ENCODE measurements around the gene SOBP.

Gene SOBP

DNA sequence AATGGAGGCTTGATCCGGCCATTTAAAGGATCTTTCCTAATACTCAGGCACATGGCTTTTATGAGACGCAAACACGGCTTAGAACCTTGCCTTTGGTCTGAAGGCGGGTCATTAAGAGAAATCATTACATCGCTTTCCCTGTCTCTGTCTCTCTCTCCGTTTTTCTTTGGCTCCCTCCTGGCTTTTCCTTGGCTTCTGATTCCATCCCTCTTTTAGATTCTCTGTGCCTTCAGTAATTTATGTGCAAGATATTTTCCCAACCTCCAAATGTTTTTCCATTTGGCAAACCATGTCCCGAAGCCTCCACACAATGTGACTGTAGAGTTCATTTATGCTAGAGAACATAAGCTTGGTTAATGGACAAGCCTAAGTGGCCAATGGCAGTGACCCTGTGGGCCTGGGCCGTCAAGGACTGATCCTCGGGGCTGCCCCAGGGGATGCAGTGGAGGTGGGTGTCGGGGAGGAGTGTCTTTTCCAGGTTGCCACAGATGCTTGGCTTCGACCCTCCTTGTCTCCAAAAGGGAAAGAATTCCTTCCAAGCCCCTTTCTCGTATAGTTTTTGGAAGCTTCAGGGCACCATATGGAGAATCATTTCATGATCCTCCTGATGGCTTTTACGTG is 177.2 kb downstream of the SOBP start:
- DNase-seq, result no peak

DNA sequence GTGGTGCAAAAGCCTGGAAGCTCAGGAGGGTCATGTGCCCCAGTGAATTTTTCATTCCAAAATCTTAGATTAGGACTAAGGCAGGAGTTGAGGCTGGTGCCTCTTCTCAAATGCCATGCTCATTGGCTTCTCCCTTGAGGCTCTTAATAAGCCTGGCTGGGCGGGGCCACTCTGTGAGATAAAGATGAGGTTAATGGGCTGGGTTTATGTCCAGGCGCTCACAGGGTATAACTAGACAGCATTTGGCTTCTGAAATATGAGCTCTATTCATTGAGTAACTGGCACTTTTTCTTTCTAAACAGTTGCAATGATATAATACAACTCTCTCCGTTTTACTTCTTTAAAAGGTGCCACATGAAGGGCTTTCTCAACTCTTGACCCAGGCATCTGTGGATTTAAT is 177.9 kb downstream of the SOBP start:
- DNase-seq, result no peak

DNA sequence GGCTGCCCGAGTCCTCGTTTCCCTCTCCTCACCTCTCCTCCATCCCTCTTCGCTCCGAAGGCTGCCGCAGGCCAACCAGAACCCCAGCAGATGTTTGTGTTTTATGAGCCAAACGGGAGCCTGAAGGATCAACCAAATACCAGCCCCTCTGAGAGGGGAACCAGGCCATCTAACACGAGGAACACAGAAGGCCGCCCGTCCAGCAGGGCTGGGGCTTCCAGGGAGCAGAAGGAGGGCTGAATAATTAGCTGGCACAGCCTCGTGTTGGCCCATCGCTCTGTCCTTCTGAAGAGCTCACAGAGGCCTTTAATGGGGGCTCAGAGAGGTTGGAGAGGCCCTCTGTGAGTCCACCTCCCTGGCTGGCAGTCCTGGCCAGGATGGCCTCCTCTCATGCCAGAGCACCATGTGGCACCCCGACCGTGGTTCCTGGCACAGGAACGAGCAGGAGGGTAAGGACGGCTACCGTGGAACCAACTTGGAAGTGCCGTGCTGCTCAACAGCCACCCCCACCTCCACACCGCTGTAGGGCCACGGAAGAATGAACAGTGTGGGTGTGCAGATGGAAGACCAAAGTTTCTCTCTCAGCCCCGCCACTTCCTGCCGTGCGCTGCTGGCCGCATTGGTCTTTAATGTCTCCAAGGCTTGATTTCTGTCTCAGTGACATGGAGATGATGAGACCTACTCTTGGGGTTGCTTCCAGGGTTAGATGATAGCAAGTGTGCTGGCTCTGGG is 179.0 kb downstream of the SOBP start:
- DNase-seq, result no peak

DNA sequence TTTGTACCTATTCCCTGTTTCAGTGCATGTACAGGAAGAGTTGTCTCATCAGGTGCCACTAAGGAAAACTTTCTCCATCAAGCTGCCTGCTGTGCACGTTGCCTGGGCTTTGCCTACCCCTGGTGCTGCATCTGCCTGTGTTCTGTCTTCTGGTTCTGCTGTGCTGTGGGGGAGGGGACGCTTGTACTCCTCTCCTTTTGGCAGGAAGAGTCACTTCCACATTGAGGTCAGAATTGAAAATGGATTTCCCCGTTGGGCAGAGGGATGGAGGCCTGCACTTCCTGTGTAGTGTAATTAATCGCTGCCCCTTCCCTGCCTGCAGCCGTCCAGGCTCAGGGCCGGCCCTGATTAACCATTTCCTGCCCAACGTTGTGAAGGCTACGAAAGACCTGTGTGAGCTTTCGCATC is 180.9 kb downstream of the SOBP start:
- DNase-seq, result no peak

DNA sequence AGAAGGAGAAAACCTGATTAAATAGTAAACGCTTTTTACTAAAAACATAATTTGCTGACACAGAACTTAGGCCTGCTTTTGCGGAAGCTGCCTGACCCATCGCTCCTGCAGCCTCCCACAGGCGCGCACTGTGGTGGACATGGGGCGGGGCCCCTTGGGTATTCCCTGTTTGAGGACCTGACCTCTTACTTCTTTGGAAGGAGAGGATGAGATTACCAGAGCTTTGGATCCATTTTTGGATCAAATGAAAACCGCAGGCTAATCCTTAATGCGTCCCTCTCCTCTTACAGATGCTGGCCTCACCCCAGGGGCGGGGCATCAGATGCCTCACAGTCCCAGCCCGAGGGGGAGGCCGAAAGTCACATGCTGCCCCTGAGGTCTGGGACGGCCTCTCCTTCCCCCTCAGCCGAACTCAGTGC is 183.2 kb downstream of the SOBP start:
- DNase-seq, result no peak

DNA sequence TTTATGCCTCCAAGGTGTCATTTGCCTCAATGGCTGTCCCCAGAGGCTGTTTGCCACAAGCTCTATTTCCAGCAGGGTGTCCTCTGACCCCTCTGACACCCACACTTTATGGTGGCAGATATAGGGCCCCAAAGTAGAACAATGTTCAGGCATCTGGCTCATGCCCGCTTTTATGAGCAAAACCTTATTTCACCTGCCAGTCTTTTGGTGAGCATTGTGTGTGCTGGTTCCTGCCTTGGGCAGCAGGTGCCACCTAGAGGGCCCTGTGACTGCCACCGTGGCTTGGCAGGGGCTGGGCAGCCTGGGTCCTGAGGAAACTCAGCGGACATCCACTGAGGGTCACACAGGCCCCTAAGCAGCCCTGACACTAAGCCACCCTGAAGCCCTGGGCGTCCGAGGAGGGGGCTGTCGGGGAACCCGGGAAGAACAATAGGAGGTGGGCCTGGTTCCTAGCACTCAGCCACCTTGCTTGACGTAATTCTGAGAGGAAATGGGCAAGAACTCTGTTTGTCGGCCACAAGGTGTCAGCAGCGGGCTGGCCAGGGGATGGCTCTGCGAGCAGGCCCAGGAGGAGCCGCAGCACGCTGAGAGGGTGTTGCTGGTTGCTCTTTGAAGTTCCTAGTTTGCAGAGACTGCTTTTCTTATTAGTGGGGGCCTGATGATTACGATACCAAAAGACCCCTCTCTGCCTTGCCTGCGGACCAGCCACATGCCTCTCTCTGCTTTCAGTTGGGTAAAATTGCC is 185.2 kb downstream of the SOBP start:
- DNase-seq, result peak; percentile 71

DNA sequence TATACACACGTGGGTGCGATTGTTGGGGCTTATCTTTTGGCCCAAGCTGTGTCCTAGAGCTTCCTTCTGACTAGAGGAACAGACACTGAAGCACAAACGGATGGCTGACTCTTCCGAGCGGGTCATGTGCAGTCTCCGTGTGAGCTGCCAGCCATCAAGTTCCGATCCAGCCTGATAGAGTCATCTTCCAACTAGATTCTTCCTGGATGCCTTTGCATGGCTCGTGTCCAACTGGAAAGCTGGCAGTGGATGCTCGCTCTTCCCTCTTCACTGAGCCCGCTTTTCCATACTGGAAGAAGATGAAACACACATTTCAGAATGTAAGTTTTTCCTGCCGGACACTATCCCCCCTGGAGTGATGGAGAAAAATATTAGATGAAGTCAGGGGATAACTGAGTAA is 186.1 kb downstream of the SOBP start:
- DNase-seq, result no peak

DNA sequence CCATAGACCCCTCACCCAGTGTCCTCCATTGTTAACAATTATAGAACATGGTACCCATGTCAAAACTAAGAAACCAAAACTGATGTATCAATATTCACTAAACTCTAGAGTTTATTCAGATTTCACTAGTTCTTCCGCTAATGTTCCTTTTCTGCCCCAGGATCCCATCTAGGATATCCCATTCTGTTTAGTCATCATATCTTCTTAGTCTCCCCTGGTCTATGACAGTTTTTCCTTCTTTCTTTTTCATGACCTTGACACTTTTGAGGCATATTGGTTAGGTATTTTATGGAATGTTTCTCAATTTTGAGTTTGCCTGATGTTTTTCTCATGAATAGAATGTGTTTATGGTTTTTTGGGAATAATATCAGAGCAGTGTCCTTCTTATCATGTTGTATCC is 187.5 kb downstream of the SOBP start:
- no peak for DNase-seq

DNA sequence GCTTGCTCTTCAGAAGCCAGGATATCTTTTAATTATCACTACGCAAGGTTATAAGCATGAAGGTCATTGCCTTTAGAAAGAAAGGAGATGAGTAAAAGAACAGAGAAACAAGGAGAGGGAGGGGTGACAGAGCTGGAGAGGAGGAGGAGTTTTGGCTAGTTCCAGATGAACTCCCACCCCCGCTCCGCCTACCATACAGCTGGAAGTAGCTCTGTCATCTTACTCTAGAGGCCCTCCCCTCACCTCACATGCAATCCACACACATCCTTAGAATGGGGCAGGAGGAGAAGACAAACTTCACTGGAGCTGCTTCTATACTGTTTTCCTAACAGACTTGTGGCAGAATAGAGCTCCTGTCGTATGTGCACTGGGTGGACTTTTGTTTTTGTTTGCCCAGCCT is 189.5 kb downstream of the SOBP start:
- DNase-seq, result no peak

DNA sequence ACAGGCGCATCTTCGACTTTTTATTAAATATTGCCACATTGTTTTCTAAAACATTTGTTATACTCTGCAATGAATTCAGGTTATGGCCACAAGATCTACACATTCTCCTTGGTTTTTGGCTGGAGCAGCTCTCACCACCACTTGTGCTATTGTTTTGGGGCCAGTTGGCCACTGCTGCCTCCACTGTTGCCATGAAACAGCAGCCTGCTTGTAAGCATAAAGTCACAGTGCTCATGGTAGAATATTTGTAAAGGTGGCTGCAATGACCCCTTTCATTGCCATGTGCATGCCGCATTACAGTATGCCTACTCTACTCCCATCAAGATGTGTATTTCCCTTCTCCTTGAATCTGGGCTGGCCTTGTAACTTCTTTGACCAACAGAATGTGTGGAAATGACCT is 192.8 kb downstream of the SOBP start:
- no peak for DNase-seq

DNA sequence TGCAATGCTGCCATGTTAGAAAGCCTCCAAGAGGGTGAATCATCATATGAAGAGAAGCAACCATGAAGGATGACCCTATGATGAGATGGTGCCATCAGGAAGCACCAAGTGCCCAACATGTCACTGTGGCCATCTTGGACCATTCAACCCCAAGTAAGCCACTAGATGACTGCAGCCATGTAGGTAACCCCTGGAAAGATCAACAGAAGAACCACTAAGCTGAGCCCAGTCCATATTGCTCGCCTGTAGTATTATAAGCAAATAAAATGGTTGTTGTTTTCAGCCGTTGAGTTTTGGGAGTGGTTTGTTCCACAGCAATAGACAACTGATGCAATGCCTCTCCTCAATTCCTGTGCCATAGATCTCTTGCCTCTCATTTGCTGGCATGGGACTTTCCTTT is 193.3 kb downstream of the SOBP start:
- DNase-seq, result no peak

DNA sequence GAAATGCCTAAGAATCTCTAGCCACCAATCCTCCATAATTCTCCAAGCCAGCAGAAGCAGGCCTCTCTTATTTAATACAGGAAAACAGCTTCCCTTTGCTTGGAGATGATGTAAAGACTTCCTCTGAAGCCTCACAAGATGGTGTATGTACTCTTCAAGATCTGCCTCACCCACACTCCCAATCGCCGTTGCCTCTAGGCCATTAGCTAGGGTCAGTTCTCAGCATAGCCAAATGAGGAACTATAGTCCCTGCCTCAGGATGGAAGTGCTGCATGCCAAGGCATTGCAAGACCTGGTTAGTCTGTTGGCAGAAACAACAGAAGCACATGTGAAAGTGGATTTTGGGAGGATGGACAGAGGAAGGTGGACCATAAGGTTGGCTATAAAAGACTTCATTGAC is 195.1 kb downstream of the SOBP start:
- DNase-seq, result no peak

DNA sequence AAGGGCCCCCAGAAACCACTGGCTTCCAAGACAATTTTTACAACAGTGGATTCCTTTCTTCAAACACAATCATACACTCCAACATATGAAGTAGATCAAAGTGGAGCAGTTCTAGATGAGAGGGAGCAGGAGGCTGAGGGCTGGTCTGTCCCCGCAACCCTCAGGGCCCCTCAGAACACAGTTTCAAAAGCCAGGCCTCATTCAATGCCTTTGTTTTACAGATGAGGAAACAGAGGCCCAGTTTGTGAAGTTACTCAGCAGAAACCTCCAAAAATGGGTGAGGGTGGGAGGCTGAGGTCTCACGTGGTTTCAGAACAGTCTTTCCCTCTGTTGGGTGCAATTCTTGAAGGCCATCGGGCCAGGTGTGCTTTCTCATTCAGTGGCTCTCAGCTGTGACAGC is 199.3 kb downstream of the SOBP start:
- no peak for DNase-seq

DNA sequence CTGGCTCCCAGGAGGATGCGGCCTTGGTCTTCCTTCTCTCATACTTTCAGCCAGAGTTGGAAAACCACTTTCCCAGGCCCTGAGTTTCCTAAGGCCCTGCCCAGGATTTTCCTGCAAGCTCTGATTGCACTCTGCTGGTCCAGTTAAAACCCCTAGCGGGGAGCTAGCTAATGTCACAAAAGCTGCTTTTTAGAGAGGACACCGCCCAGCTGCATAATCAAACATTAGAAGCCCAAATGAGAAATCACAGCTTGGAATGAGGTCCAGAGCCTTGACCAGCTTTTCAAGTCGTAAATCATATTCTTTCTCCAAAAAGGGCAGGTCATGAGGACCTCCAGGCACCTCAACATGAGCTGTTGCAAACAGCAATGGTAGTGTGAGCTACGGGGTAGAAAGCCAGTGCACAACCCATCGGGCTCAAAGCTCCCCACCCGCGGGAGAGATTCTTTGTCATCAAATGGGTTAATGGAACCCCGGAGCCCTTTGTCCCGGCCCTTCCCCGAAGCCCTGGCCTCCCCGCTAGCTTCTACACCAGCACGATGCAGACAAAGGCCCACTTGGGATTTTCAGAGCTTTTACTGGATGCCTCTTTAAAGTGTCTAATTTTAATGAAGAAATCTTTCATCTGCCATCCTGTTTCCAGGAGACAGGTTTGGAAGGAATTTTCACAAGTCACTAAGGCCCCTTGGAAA is 200.2 kb downstream of the SOBP start:
- DNase-seq, result no peak

DNA sequence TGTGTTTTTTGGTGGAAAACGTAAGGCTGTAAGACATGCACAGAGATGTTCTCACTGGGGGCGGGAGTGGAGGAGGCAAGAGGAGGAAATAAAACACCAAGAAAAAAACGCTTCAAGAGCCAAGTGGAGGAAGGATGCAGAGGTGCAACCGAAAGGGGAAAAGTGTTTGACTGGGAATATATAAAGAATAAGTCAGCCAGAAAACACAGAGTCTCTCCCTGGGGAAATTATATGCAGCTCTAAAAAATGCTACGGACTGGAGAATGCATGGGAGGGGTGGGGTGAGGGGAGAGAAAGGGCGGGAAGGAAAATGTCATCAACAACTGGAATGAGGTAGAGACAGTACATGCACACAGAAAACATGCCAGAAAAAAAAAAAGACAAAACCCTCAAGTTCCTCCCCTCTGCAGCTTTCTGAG is 200.7 kb downstream of the SOBP start:
- DNase-seq, result no peak

DNA sequence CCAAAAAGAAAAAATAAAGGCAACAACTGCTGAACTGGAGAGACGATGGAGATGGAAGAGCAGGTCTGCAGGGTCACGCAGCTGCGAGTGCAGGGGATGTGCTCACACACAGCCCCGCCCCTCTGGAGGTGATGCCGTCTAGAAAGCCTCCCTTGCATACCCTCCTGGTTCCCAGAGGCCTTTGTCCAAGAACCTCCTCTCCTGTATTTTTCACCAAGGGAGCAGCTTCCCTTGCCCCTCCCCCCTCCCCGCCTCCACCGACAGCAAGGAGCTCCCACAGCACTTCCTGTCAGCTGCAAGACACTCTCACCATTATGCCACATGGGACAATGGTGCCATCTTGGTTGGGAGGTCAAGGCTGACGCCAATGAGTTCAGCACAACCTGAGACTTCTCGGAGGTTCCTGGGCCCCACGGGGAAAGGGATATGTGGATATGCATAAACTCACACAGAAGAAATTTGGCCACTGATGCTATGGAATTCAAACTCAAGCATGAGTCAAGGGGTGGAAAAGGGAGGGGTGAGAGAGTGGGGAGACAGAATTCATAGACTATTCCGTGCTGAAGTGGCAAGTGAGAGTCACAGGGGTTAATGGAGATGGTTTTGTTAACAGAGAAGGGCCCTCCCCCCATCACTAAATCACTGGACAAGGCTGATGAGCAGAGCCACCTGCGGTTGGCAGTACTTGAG is 201.3 kb downstream of the SOBP start:
- DNase-seq, result no peak

DNA sequence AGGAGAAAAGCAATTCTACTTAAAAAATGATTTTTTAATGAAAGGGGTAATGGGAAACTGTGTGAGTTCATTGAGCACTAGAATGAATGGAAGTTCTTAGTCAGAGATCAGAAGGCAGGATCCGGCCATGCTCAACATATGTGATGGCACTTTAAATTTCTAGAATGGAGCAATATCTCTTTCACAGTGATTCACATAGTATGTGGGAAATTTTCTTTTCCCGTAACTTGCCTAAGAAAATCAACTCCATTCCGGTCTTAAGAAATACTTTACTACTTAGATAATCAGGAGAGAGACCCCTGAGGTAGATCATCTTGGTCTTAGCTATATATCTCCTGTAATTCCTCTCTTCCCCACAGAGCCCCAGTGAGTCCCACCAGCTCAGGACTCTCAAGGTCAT is 202.4 kb downstream of the SOBP start:
- DNase-seq, result no peak

DNA sequence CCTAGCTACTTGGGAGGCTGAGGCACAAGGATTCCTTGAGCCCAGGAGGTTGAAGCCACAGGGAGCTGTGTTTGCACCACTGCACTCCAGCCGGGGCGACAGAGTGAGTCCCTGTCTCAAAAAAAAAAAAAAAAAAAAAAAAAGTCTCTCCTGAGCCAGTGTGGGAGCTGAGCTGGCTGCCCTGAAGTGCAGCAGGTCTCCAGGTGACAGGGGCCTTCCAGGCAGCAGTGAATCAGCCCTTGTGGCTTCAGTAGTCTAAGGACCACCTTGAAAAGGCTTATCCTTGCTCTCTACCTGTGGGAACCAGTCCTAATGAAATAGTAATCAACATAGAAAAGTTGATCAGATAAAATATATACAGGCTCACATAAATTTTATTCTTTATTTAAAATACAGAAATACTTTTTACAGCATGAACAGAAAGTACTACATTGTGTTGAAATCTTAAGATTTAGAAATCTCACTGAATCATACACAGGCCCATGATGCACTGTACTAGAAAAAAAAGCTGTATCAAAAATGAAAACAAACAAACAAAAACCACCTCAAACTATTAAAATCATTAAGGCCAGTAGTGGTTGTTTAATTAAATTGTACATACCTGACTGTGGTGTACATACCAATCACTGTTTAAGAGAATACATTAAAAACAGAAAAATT is 205.3 kb downstream of the SOBP start:
- no peak for DNase-seq

DNA sequence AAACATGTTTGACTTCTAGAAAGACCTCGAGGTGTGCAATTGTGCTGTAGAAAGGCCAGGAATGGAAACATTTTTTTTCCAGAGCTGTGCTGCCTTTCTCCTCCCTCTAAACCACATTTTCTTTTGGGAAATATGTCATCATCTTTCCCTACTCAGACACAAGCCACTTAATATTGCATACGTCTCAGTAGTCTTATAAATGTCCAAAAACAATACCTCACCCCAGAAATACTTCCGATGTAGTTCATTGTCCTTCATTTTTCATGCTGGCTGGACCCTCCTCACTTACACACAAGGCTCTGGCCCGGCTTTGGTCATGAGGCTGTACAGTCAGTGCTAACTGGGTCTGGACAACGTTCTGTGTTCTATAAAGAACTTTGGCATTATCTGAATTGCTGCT is 207.8 kb downstream of the SOBP start:
- DNase-seq, result no peak

DNA sequence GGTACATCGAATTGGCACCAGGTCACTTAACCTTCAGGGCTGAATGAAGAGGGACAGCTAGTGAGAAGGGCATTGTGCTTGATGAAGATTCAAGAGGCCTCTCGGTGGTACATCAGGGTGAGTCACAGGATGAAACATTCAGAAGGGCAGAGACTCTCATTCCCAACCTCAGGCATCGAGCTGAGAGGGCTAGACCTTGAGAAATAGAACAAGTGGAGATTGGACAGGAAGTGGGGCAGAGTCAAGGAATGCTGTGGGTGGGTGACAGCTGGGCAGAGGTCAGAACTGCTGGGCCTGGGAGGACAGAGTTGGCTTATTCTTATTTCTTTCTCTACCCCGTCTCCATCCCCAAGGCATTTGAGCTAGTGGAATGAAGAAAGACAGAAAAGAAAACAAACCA is 208.2 kb downstream of the SOBP start:
- DNase-seq, result no peak

DNA sequence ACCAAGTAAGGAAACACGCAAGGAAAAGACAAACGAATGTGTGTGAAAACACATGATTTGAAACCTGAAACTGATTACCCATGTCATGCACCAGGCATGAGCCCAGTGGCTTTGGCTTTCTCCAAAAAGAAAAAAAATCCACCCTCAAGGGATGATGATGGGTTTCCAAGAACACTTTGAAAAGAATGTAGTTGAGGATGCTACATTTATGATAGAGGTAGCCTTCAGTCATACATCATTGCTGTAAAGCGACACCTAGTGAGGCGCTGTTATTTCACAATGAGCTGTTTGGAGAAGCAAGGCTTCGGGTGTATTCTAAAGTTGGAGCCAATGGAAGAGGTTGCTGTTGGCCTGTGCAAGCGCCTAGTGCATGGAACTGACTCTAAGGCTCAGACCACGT is 209.3 kb downstream of the SOBP start:
- DNase-seq, result no peak

DNA sequence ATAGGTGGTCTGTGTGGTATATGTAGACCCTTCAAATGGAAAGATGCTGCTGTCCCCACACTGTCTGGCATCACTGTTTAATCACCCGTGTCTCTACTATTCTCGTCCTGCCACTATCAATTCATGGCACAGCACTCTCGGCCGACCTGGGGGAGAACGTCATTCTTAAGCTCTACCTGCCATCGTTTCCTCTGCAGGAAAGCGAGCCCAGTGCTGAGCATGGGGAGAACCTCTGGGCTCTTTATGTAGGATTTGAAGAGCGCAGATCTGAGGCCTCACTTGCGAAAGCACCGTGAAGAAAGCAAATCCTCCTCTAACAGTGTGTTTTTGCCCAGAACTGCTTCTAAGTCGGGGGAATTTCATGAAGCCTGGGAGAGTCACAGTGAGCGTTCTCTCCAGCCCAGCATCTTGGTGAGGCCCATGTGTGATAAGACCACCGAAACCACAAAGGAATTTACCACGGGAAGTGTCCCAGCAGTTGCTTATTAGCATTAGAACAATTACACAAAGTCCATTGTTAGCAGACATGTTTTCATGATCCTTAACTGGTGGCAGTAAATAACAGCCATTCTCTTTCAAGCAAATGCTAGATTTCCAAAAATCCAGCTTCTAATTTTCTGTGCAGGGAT is 209.9 kb downstream of the SOBP start:
- DNase-seq, result no peak

Measured in NCI-H1436 treated with DMSO at 0.1 percent for 48 hours (cell line).